Measurements from ENCODE around the gene PTK7.

DNA sequence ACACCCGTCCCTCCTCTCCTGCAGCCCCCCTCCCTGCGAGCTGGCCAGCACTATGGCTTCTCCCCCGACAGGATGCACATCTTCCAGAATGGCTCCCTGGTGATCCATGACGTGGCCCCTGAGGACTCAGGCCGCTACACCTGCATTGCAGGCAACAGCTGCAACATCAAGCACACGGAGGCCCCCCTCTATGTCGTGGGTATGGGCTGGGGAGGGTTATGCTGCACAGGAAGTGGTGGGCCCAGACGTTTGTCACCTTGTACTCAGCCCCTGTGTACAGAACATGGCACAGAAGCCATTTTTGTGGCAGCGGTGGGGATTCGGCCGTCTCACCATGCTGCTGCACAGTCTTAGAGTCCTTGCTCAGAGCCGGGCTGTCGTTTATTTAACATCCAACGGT is 66.0 kb downstream of the PTK7 start:
- TF ChIP-seq, protein P1, sequence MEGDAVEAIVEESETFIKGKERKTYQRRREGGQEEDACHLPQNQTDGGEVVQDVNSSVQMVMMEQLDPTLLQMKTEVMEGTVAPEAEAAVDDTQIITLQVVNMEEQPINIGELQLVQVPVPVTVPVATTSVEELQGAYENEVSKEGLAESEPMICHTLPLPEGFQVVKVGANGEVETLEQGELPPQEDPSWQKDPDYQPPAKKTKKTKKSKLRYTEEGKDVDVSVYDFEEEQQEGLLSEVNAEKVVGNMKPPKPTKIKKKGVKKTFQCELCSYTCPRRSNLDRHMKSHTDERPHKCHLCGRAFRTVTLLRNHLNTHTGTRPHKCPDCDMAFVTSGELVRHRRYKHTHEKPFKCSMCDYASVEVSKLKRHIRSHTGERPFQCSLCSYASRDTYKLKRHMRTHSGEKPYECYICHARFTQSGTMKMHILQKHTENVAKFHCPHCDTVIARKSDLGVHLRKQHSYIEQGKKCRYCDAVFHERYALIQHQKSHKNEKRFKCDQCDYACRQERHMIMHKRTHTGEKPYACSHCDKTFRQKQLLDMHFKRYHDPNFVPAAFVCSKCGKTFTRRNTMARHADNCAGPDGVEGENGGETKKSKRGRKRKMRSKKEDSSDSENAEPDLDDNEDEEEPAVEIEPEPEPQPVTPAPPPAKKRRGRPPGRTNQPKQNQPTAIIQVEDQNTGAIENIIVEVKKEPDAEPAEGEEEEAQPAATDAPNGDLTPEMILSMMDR (IDR thresholded peaks at IDR 0.05; ENCODE audit: extremely low read depth in 1 of 2, insufficient read depth in 1 of 2, low read depth in 1 of 2, low read length in 2 of 2): no peak
- TF ChIP-seq POLR2A (IDR thresholded peaks at IDR 0.05; ENCODE audit: low read depth, low read length) (no peak), FOS (IDR thresholded peaks at IDR 0.05; ENCODE audit: borderline replicate concordance, insufficient read depth, low read length) (no peak)
